HG03439 (cell line): ENCODE measurements around the gene TBCD.
"Not testable (repeated sequence)": the region's sequence is repeated elsewhere in the genome, so short reads cannot be mapped to it uniquely, and the experiment has no call there.

Experiments used
- ATAC-seq: cut with Tn5 transposase; IDR thresholded peaks from one replicate; pipeline ENCODE4 v1.9.1; 2021; ENCODE audit warnings: mild to moderate bottlenecking, moderate library complexity; ENCODE audit not compliant: unreplicated experiment

Gene TBCD

GRCh38 chr17:82964851-82965341 lies 213.0 kb downstream of the TBCD start:
- ATAC-seq = no peak

DNA sequence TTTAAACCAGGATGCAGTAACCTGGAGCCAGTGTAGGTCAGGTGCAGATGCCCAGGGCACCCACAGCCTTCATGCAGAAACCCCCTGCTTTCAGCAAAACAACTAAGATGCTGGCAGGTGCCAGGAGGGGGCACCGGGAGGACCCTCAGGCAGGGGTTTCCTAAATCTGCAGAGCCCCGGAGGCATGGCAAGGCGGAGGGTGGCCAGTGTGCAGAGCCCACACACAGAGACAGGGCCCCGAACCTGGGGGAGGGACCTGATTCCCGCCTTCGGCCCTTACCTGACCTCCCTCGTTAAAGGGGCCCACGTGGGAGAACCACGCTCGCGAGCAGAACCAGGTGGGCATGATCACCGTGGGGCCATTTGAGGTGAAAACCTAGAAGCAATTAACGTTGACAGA lies 213.5 kb downstream of the TBCD start:
- ATAC-seq = no peak

DNA sequence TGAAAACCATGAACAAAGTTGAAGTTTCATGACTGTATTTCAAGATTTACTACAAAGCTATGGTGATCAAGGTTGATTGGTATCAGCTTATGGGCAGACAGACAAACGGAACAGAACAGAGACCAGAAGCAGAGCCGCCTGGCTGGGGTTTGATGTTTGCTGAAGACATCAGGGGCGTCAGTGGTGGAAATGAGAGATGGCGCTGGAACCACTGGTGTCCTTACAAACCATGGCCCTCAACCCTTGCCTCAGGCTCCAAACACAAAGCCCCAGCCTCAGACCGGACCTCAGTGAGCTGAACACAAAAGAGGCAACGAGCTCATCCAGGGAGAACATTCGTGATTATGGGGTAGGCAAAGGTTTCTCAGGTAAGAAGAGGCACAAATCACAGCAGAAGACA lies 214.6 kb downstream of the TBCD start:
- ATAC-seq = no peak

DNA sequence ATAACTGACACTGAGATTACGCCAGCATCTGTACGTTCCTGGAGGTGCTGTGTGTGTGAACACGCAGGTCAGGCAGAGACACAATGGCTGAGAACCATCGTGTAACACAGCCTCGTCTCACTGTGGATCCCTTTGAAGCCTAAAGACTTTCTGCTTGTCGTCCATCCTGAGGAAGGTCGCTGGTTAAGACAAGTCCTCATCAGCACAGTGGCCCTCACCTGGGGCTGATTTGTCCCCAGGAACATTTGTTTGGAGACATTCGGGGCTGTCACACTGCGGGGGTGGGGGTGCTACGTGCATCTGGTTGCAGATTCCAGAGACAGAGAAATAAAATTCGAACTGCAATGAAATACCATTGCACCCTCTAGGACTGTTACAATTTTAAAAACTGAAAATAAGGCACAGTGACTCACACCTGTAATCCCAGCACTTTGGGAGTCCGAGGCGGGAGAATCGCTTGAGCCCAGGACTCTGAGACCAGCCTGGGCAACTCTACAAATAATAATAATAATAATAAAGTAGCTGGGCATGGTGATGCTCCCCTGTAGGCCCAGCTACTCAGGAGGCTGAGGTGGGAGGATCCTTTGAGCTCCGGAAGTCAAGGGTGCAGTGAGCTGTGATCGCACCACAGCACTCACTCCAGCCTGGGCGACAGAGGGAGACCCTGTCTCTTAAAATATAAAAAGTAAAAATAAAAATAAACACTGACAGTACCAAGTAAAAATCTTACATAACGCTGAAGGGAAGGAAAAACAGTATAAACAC lies 215.6 kb downstream of the TBCD start:
- ATAC-seq = no peak

GRCh38 chr17:82968033-82968841 lies 216.4 kb downstream of the TBCD start:
- ATAC-seq = not testable (repeated sequence)

DNA sequence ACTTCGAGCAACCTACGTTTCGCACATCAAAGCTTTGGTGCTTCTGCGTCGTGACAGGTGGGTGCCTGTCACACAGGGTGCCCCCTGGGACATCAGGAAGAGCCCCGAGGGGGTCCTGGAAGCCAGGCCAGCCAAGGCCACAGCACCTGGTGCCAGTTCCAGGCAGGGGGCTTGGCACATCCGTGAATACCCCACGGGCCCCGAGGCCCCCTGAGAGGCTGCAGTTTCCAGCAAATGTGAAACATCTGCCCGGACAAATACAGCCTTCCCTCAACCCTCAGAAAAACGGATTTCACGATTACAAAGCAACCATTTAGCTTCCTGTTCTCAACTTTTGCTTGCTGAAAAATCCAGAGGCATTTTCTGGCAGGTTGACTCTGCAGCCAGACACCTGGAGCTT lies 218.2 kb downstream of the TBCD start:
- no peak for ATAC-seq

DNA sequence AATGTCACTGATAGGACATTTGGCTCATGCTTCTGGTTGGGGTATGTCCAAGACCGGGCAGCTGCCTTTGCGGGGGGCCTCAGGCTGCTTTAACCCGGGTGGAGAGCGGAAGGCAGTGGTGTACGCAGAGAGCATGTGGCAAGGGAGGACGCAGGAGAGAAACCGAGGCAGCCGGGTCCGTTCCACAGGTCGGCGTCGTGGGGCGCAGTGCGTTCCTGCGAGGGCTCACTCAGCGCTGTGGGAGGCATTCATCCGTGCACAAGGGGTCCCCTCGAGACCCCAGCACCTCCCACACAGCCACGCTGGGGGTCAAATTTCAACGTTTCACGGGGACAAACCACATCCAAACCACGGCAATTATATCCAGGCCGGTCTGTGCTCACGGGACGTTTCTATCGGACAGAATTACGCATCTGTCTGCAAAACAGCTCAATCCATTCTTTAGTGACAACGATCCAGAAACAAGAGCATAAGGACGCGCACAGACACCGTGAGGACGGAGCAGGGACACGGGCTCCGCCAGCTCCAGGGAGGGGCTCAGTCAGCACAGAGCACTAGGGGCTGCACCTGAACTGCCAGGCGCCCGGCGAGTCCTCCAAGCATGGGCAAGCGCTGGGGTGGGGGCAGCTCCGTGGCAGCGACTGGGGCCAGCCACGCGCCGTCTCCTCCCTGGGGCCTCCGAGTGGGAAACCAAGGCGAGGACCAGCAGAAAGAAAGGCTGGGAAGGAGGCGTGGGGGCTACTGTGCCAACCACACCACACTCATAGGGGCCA lies 219.1 kb downstream of the TBCD start:
- ATAC-seq = no peak

DNA sequence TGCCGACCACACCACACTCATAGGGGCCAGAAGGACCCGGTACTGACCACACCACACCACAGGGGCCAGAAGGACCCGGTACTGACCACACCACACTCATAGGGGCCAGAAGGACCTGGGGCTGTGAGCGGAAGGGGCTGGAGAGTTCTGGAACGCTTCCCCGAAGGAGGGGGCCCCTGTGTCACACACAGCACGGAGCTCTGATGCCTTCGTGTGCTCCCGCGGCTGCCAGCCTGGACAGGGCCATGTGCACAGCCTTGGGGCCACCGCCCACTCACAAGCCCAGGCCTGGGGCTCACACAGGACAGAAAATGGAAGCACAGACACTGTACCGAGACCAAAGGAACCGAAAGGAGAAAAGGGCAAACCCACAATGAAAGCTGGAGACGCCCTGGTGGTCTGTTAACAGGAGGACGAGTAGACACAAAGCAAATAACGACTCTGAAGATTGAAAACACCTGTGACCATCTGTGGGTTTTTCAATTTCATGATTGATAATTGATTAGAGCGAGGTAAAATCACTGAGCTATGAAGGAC lies 221.0 kb downstream of the TBCD start:
- ATAC-seq = no peak

DNA sequence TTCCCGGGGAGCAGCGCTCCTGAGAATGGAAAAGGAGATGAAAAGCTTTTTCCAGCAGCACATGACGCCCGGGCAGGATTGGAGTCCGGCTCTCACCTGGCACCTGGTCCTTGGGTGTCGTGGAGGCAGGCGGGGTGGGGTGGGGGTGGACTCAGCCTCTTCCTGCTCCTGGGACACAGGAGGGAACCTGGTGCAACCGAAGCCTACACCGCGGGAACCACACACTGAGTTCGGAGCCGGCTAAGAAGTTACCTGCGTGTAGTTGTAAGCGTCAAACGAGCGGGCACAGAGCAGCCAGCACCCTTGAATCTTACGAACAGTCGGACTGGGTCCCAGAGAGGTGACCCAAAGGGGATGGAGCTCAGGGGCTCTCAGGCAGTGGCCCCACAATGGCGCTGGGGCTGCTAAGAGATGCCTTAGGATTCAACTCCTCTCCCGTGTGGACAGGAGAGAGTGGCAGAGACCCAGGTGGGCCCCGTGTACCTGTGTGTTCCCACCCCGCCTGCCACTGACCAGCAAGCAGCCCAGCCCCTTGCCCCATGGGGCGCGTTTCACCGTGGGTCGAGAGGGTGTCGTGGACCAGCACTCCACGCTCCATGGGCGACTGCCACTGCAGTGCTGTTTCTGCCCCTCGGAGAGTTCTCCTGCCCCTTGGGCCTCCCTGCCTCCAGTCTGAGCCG lies 221.7 kb downstream of the TBCD start:
- no peak for ATAC-seq

GRCh38 chr17:82974136-82974952 lies 222.5 kb downstream of the TBCD start:
- ATAC-seq = no peak

DNA sequence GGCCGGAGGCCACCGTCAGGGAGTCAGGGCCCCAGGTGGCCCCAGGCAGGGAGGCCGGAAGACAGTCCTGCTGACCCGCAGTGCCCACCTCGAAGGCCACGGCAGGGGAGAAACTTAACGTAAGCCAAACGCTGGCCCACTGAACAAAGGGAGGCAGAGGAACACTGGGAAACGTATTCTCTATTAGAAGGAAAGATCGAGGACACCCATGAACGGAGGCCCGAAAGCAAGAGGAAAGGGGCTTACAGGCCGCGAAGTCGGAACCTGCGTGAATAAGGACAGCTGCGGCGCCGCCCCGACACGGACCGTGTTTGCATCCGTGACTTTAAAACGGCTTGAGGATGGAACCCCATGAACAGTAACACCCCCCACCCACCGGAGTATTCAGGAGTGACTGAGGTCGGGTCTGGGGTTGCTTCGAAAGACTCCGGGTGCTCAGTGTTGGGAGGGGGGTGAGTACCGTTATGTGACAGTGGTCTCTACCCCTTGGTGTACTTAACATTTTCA lies 225.2 kb downstream of the TBCD start:
- no peak for ATAC-seq

DNA sequence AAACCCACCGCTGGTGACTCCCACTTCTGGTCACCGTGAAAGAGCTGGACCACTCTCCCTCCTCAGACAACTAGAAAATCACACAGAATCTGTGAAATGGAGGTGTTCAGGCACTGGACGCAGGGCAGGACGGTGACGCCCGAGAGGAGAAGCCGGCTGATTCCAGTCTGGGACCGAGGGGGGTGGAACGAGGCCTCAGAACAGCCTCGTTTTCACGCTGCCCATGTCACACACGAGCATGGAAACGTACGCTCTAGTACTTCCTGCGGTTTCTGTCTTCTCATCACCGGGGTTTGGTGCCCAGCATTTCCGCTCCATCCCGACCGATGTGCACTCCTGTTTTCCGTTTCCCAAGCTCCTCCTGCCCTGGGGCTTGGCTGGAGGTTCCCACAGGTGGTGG lies 225.7 kb downstream of the TBCD start:
- no peak for ATAC-seq

DNA sequence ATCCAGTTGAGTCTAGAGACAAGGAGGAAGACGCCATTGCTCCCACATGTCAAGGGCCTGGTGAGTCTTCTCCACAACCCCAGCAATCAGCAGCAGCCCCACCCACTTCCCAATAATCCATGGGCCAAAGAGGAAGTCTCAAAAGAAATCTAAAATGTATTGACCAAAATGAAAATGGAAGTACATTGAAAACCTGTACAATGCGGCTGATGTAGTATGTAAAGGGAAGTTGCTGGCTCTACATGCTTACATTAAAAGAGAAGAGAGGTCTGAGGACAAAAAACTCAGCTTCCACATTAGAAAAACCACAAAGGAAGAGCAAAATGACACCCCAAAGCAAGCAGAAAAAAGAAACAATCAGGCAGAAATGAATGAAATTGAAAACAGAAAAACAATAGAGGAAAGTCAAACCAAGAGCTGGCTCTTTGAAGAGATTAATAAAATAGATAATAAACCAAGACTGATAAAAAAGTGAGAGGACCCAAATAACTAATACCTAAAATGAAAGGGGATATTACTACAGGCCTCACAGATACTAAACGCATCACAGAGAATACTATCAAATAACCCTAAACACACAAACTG lies 227.0 kb downstream of the TBCD start:
- ATAC-seq = no peak

- ATAC-seq = no peak
These were observed 227.9 kb downstream of the TBCD start for GRCh38 chr17:82979718-82980117.

DNA sequence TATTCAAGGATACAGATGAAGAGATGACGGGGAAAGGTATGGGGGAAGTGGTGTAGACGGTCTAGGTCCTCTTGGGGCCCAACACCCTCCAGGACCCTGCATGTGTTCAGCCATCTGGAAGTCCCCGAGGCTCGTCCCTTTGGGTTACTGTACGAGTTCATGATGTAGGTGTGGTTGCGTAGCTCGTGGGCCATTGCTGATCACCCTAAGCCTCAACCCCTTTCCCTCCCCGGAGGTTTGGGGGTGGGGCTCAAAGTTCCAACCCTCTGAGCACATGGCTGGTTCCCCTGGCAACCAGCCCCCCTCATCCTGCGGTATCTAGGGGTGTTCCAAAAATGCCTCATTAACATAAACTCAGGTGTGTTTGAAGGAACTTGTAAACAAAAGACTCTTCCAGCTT lies 228.8 kb downstream of the TBCD start:
- no peak for ATAC-seq

DNA sequence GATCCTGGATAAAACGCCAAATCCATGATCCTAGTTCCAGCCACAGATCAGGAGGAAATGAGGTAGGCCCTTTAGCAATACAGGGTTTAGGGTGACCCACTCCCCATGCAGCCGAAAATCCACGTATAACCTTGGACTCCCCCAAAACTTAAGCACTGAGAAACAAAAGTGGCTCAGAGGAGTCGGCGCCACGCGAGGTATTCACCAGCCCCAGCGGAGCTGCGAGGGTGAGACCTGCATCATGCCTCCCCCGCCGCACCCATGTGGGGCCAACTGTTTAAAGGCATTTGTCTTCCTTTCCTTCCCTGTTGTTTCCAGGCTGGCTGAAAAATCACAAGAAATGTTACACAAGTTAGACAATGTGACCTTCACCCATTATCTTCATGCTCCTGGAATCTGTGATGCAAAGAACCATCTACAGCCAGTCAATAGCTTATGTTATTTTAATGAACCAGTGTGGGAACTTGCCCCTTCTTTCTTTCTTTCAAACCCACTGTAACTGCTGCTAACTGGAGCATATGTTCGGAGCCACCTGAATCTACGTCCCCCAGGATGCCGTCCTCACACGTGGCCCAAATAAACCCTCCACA lies 229.4 kb downstream of the TBCD start:
- no peak for ATAC-seq

- ATAC-seq = no peak
These were observed 231.8 kb downstream of the TBCD start for GRCh38 chr17:82983510-82984248.

DNA sequence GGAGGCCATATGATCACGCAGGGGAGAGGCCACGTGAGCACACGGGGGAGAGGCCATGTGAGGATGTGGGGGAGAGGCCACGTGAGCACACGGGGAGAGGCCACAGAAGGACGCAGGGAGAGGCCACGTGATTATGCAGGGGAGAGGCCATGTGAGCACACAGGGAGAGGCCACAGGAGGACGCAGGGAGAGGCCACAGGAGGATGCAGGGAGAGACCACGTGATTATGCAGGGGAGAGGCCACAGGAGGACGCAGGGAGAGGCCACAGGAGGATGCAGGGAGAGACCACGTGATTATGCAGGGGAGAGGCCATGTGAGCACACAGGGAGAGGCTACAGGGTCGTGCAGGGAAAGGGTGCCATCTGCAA lies 232.4 kb downstream of the TBCD start:
- ATAC-seq = not testable (repeated sequence)
